Liver (tissue), 9 donors: Measurements from ENCODE around the gene ECSCR. TPM values are rescaled to one million over a fixed set of nuclear protein-coding genes. Genes with fewer than 3 reads are reported as not detected.
A peak's percentile ranks its signal among the peaks of the same experiment; 100 is the strongest.

Source experiments
- DNase-seq: peaks from one replicate; pipeline ENCODE4 v3.0.0-alpha.2; 2017; ENCODE audit warnings: low spot score
- H3K27ac ChIP-seq, 2 donors: one replicate each; pipeline ENCODE4 v1.7.0; 2013; ENCODE audit warnings: inconsistent platforms in 2 of 2, low read length in 2 of 2, control low read depth in 1 of 2, low read depth in 1 of 2, mild to moderate bottlenecking in 1 of 2
- H3K27me3 ChIP-seq, 4 donors: one replicate each; pipeline versions ENCODE4 v1.6.1 to v1.7.0; 2013; ENCODE audit warnings: low read length in 3 of 4, inconsistent platforms in 1 of 4, mild to moderate bottlenecking in 1 of 4, moderate library complexity in 1 of 4; ENCODE audit not compliant: control insufficient read depth in 4 of 4, insufficient read depth in 4 of 4
- H3K36me3 ChIP-seq, 4 donors: one replicate each; pipeline versions ENCODE4 v1.6.1 to v1.7.0; 2013; ENCODE audit warnings: low read length in 3 of 4, mild to moderate bottlenecking in 3 of 4, low read depth in 1 of 4, moderate library complexity in 1 of 4; ENCODE audit not compliant: control insufficient read depth in 4 of 4, insufficient read depth in 3 of 4
- H3K4me1 ChIP-seq, 4 donors: one replicate each; pipeline versions ENCODE4 v1.6.1 to v1.7.0; 2013; ENCODE audit warnings: low read length in 3 of 4, mild to moderate bottlenecking in 3 of 4, moderate library complexity in 1 of 4; ENCODE audit not compliant: control insufficient read depth in 4 of 4, insufficient read depth in 4 of 4
- H3K4me3 ChIP-seq, 3 donors: one replicate each; pipeline versions ENCODE4 v1.6.1 to v1.7.0; 2013; ENCODE audit warnings: low read length in 3 of 3, control low read depth in 1 of 3, low read depth in 1 of 3, mild to moderate bottlenecking in 1 of 3
- H3K9ac ChIP-seq, 2 donors: one replicate each; pipeline ENCODE4 v1.7.0; 2013; ENCODE audit warnings: low read length in 2 of 2, mild to moderate bottlenecking in 2 of 2, moderate library complexity in 2 of 2, control low read depth in 1 of 2, low read depth in 1 of 2
- H3K9me3 ChIP-seq, 4 donors: one replicate each; pipeline versions ENCODE4 v1.6.1 to v1.7.0; 2013; ENCODE audit warnings: low read length in 3 of 4; ENCODE audit not compliant: control insufficient read depth in 4 of 4
- ATF3 ChIP-seq: IDR thresholded peaks from 2 replicates; pipeline ENCODE4 v1.6.1; 2016; ENCODE audit warnings: antibody characterized with exemption
- EGR1 ChIP-seq, 2 donors: IDR thresholded peaks; 2 replicates each; pipeline ENCODE4 v1.6.1; 2016 to 2018; ENCODE audit warnings: antibody characterized with exemption in 2 of 2, low read depth in 2 of 2
- FOXA2 ChIP-seq: IDR thresholded peaks from 2 replicates; pipeline ENCODE4 v1.6.1; 2016; ENCODE audit warnings: antibody characterized with exemption
- GABPA ChIP-seq, 2 donors: IDR thresholded peaks in 1 of 2; conservative IDR thresholded peaks in 1 of 2; 2 replicates each; pipeline ENCODE4 v1.6.1; 2016; ENCODE audit warnings: antibody characterized with exemption in 2 of 2, mild to moderate bottlenecking in 1 of 2, moderate library complexity in 1 of 2
- HNF4A ChIP-seq, 2 donors: conservative IDR thresholded peaks; 2 replicates each; pipeline ENCODE4 v1.6.1; 2016; ENCODE audit warnings: antibody characterized with exemption in 2 of 2, mild to moderate bottlenecking in 2 of 2
- HNF4G ChIP-seq: IDR thresholded peaks from 2 replicates; pipeline ENCODE4 v1.6.1; 2016; ENCODE audit warnings: antibody characterized with exemption
- NR2F2 ChIP-seq: IDR thresholded peaks from 2 replicates; pipeline ENCODE4 v1.6.1; 2016; ENCODE audit warnings: antibody characterized with exemption
- RAD21 ChIP-seq, 2 donors: IDR thresholded peaks; 2 replicates each; pipeline ENCODE4 v1.6.1; 2016; ENCODE audit warnings: antibody characterized with exemption in 2 of 2, mild to moderate bottlenecking in 2 of 2
- SP1 ChIP-seq: IDR thresholded peaks from 2 replicates; pipeline ENCODE4 v1.6.1; 2018; ENCODE audit warnings: antibody characterized with exemption, mild to moderate bottlenecking
- YY1 ChIP-seq: IDR thresholded peaks from 2 replicates; pipeline ENCODE4 v1.6.1; 2016; ENCODE audit warnings: antibody characterized with exemption, mild to moderate bottlenecking
- ZBTB33 ChIP-seq: IDR thresholded peaks from 2 replicates; pipeline ENCODE4 v1.6.1; 2016; ENCODE audit warnings: antibody characterized with exemption
- WGBS: extraction: QIAGEN DNeasy Blood & Tissue Kit; methylation state at CpG from one replicate; pipeline ENCODE4 v1.1.7; 2013; 5-methylcytosine and 5-hydroxymethylcytosine counted together
- polyA plus RNA-seq, 2 donors: library from polyadenylated mRNA; stranded (reverse) in 1 of 2; unstranded in 1 of 2; fragments of 200-250 nt in 1 of 2; fragments of >200 nt in 1 of 2; fragmentation: Nextera tagmentation in 1 of 2; extraction: Ambion mirVana in 1 of 2; gene quantifications; one replicate each; pipeline versions ENCODE4 v1.2.1 to v1.2.3, GENCODE V29; 2013 to 2015
- total RNA-seq, 2 donors: library from RNA; depleted of rRNA; stranded (reverse); fragments of >200 nt; gene quantifications; one replicate each; pipeline ENCODE4 v1.2.3, GENCODE V29; 2014
- TF ChIP-seq, protein P1 (sequence below): fragments of 150-350 bp; IDR thresholded peaks from 2 replicates; pipeline ENCODE4 v1.5.1; 2017; ENCODE audit warnings: improper control_type of control experiment, low read depth, low read length; ENCODE audit not compliant: missing input control
- TF ChIP-seq, protein P2 (sequence below): IDR thresholded peaks from 2 replicates; pipeline ENCODE4 v1.6.1; 2016; ENCODE audit warnings: antibody characterized with exemption, mild to moderate bottlenecking
- TF ChIP-seq, protein P3 (sequence below): IDR thresholded peaks from 2 replicates; pipeline ENCODE4 v1.6.1; 2016; ENCODE audit warnings: antibody characterized with exemption
- donor health status: healthy.
- donor health status: healthy.
- donor health status: healthy.
- donor health status: healthy.
- donor health status: healthy.

ECSCR gene
- total and polyA plus RNA-seq, 4 donors = 3.2 to 4.9 (median 3.5) TPM

- peak overlapping the region in 1 of 2 donors; percentile 56 for H3K9ac ChIP-seq
Observed at GRCh38 chr5:139403418-139403786, 59.1 kb downstream of the ECSCR start.

DNA sequence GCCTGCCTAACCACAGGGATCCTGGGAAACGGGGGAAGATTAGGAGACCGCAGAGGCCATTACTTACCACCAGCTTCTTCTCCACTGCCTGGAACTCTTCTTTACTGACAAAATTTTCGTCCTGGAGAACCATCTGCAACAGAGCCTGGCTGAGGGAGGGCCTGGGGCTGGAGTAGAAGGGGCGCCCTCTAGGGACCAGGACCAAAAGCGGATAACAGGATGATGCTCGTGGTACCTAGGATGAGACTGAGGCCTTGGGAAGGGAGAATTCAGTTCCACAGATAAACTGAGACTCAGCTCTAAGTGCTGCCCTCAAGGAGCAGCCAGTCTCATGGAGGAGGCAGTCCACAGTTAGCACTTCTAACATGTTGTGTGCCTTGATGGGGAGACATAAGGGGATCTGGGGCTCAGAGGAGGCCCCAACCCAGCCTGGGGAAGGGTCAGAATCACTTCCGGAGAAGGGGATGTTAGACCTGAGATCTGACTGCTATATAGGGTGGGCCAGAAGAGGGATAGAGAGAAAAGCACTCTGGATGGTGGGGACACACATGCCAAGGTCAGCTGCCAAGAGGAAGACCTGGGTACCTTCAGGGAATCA lies 59.9 kb downstream of the ECSCR start:
- H3K4me1 ChIP-seq = peaks cover 0 to 11% (median 8%) of the 10 kb centered on the region in 4 donors
- H3K27me3 ChIP-seq = no peaks in the 10 kb centered on the region
- H3K4me3 ChIP-seq = no peak overlapping the region
- no peaks in the 10 kb centered on the region for H3K36me3 ChIP-seq
- H3K27ac ChIP-seq = no peak overlapping the region
- 72% methylated on average over 7 of the region's 7 CpGs for WGBS
- DNase-seq = peak; percentile 60
- no peaks in the 10 kb centered on the region for H3K9me3 ChIP-seq
- H3K9ac ChIP-seq = no peak overlapping the region
- TF ChIP-seq, protein P1, sequence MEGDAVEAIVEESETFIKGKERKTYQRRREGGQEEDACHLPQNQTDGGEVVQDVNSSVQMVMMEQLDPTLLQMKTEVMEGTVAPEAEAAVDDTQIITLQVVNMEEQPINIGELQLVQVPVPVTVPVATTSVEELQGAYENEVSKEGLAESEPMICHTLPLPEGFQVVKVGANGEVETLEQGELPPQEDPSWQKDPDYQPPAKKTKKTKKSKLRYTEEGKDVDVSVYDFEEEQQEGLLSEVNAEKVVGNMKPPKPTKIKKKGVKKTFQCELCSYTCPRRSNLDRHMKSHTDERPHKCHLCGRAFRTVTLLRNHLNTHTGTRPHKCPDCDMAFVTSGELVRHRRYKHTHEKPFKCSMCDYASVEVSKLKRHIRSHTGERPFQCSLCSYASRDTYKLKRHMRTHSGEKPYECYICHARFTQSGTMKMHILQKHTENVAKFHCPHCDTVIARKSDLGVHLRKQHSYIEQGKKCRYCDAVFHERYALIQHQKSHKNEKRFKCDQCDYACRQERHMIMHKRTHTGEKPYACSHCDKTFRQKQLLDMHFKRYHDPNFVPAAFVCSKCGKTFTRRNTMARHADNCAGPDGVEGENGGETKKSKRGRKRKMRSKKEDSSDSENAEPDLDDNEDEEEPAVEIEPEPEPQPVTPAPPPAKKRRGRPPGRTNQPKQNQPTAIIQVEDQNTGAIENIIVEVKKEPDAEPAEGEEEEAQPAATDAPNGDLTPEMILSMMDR = peak; percentile 34
- no peak for TF ChIP-seq HNF4A (conservative IDR thresholded peaks at IDR 0.05)
- TF ChIP-seq RAD21 (IDR thresholded peaks at IDR 0.05) = peak; percentile 52 to 69

More at GRCh38 chr5:139403418-139403786, 59.1 kb downstream of the ECSCR start:
- Histone ChIP-seq H3K36me3 (no peaks in the 10 kb centered on the region), H3K4me1 (peaks cover 0 to 11% (median 8%) of the 10 kb centered on the region in 4 donors), H3K27ac (peak overlapping the region; percentile 92 to 95), H3K27me3 (no peaks in the 10 kb centered on the region), H3K4me3 (peak overlapping the region; percentile 40 to 89 (median 74)), H3K9me3 (no peaks in the 10 kb centered on the region)
- DNase-seq = no peak
- 37% methylated on average over 7 of the region's 7 CpGs for whole genome bisulfite sequencing
- TF ChIP-seq EGR1 (IDR thresholded peaks at IDR 0.05; ENCODE audit: low read depth in 2 of 2) (no peak), NR2F2 (no peak), HNF4G (no peak), ATF3 (no peak), FOXA2 (no peak), YY1 (no peak), SP1 (no peak), ZBTB33 (no peak), GABPA (IDR thresholded peaks at IDR 0.05 in 1 of 2, conservative IDR thresholded peaks at IDR 0.05 in 1 of 2) (no peak)
- TF ChIP-seq, protein P2, sequence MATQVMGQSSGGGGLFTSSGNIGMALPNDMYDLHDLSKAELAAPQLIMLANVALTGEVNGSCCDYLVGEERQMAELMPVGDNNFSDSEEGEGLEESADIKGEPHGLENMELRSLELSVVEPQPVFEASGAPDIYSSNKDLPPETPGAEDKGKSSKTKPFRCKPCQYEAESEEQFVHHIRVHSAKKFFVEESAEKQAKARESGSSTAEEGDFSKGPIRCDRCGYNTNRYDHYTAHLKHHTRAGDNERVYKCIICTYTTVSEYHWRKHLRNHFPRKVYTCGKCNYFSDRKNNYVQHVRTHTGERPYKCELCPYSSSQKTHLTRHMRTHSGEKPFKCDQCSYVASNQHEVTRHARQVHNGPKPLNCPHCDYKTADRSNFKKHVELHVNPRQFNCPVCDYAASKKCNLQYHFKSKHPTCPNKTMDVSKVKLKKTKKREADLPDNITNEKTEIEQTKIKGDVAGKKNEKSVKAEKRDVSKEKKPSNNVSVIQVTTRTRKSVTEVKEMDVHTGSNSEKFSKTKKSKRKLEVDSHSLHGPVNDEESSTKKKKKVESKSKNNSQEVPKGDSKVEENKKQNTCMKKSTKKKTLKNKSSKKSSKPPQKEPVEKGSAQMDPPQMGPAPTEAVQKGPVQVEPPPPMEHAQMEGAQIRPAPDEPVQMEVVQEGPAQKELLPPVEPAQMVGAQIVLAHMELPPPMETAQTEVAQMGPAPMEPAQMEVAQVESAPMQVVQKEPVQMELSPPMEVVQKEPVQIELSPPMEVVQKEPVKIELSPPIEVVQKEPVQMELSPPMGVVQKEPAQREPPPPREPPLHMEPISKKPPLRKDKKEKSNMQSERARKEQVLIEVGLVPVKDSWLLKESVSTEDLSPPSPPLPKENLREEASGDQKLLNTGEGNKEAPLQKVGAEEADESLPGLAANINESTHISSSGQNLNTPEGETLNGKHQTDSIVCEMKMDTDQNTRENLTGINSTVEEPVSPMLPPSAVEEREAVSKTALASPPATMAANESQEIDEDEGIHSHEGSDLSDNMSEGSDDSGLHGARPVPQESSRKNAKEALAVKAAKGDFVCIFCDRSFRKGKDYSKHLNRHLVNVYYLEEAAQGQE = no peak
- TF ChIP-seq, protein P3, sequence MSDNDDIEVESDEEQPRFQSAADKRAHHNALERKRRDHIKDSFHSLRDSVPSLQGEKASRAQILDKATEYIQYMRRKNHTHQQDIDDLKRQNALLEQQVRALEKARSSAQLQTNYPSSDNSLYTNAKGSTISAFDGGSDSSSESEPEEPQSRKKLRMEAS = no peak
